Measurements from ENCODE around the gene LARGE1. TPM values are rescaled to one million over a fixed set of nuclear protein-coding genes. Genes with fewer than 3 reads are reported as not detected.

The LARGE1 gene
- total and polyA plus RNA-seq, 2 of the 8 experiments (the other 6 are each of a cell fraction or from before 2014, with no cell fraction given) = 43.7 to 83.0 TPM

DNA sequence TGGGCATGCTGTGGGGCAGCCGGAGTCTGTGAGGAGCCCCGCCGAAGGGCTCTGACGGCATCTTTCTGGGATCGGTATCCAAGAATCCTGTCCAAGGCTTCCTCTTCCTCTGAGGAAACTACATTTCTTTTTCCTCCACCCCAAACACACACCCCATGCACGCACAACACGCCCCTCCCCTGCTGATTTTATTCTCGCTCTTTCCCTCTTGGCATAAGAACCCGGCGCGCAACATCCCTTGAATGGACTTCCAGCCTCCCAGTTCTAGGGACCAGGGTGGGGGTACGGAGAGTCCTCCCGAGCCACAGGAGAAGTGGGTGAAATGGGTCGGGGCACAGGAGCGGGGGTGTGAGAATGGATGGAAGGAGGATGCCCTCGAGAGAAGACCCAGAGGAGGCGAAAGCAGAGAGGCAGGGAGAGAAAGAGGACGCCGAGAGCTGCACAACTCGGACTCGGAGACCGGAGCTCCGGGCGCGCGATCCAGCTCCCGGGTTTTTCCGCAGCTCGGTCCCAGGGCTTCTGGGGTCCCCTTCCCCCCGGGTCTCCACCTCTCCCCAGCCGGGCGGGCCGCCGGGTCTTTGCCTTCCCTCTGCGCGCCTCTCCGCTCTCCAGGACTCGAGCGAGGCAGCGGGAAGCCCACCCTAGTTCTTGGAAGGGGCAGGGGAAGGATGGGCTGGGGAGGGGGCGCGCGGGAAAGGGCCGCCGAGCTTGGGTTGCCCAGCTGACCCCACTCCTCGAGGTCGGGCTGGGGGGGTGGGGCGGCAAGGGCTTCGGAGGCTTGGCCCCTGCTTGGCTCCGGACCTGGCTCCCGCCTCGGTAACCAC, 1.5 kb upstream of the LARGE1 start:
- POLR2A ChIA-PET (ENCODE audit: partially characterized antibody) = interaction anchor here (0.6 to 2.6 kb wide), 14 partner anchors 11 to 184 kb away, joined by 3 to 10 read pairs (median 4); no protein-coding TSS in a partner anchor
- peak overlapping the region; percentile 43 for H2AFZ ChIP-seq (ENCODE audit: low read length)
- TF ChIP-seq ASH2L (IDR thresholded peaks at IDR 0.05; ENCODE audit: low read length) (peak; percentile 38), RFX5 (IDR thresholded peaks at IDR 0.05; ENCODE audit: borderline replicate concordance, low read depth, low read length) (no peak), SIRT6 (IDR thresholded peaks at IDR 0.05; ENCODE audit: low read length) (no peak), RNF2 (IDR thresholded peaks at IDR 0.05; ENCODE audit: borderline replicate concordance, low read depth, low read length, missing control alignments, poor library complexity, severe bottlenecking) (no peak), SP1 (IDR thresholded peaks at IDR 0.05; ENCODE audit: low read depth, low read length) (peak; percentile 96), ZNF274 (IDR thresholded peaks at IDR 0.05; ENCODE audit: borderline replicate concordance, extremely low read depth, low read length) (no peak), NRF1 (IDR thresholded peaks at IDR 0.05; ENCODE audit: low read depth, low read length) (no peak), BACH1 (IDR thresholded peaks at IDR 0.05; ENCODE audit: low read length) (no peak)
- TF ChIP-seq, protein P1, sequence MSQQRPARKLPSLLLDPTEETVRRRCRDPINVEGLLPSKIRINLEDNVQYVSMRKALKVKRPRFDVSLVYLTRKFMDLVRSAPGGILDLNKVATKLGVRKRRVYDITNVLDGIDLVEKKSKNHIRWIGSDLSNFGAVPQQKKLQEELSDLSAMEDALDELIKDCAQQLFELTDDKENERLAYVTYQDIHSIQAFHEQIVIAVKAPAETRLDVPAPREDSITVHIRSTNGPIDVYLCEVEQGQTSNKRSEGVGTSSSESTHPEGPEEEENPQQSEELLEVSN (IDR thresholded peaks at IDR 0.05) = peak; percentile 42; the same call in 1 of the 2 replicates
- TF ChIP-seq, protein P2, sequence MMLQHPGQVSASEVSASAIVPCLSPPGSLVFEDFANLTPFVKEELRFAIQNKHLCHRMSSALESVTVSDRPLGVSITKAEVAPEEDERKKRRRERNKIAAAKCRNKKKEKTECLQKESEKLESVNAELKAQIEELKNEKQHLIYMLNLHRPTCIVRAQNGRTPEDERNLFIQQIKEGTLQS (IDR thresholded peaks at IDR 0.05; ENCODE audit: insufficient read depth, low read depth, low read length) = no peak

More for the DNA sequence above, 1.5 kb upstream of the LARGE1 start:
- H2BK20ac ChIP-seq (ENCODE audit: low read length) = no peak overlapping the region; the same call in 1 of the 2 replicates
- no peaks in the 10 kb centered on the region for H3K9me3 ChIP-seq (ENCODE audit: insufficient read depth in 2 of 2, low read depth in 1 of 2, low read length in 1 of 2)
- H3K14ac ChIP-seq (ENCODE audit: insufficient read length) = no peak overlapping the region
- DNase-seq (ENCODE audit: low read depth in 1 of 2, low spot score in 2 of 2) = peak in 1 of 2 experiments; percentile 92
- peaks cover 7 to 15% (median 10%) of the 10 kb centered on the region in 4 experiments; a peak in 6 of 7 replicates for H3K4me1 ChIP-seq (replicated peaks in 1 of 4; ENCODE audit: control insufficient read depth in 3 of 4, insufficient read depth in 4 of 4, low read length in 3 of 4)
- peak overlapping the region; percentile 93 to 94 for H3K4me2 ChIP-seq (ENCODE audit: insufficient read depth in 1 of 2, low read depth in 2 of 2, low read length in 2 of 2)
- H4K91ac ChIP-seq (replicated peaks; ENCODE audit: insufficient read length, low read length) = peak overlapping the region; percentile 92
- peak overlapping the region; percentile 91; the same call in 1 of the 2 replicates for H3K18ac ChIP-seq (ENCODE audit: extremely low read depth, low read length)
- H3K36me3 ChIP-seq (ENCODE audit: control insufficient read depth in 2 of 4, insufficient read depth in 4 of 4, low read length in 3 of 4) = no peaks in the 10 kb centered on the region
- no peak for FAIRE-seq
- H2AK5ac ChIP-seq (ENCODE audit: low read depth, low read length) = no peak overlapping the region
- peak overlapping the region; percentile 97 for H3K4ac ChIP-seq (replicated peaks; ENCODE audit: insufficient read length, low read depth, low read length)
- CTCF ChIA-PET (ENCODE audit: partially characterized antibody) = interaction anchor here (1.0 to 3.6 kb wide), 14 partner anchors 8 to 402 kb away, joined by 3 to 22 read pairs (median 5); no protein-coding TSS in a partner anchor
- H2BK120ac ChIP-seq (replicated peaks; ENCODE audit: low read depth, low read length) = no peak overlapping the region
- H3K23ac ChIP-seq (ENCODE audit: insufficient read length) = no peak overlapping the region
- peak overlapping the region; percentile 79 for H4K8ac ChIP-seq (ENCODE audit: extremely low read depth, insufficient read depth, low read length)
- H3K23me2 ChIP-seq (ENCODE audit: low read depth, low read length) = peaks cover 27% of the 10 kb centered on the region
- peak overlapping the region; percentile 55 to 95 (median 58) for H3K4me3 ChIP-seq (ENCODE audit: extremely low read depth in 1 of 4, insufficient read depth in 2 of 4, low read depth in 3 of 4, low read length in 4 of 4)
- H3K79me1 ChIP-seq (ENCODE audit: low read depth, low read length) = peaks cover 6% of the 10 kb centered on the region; the same call in 1 of the 2 replicates
- peak overlapping the region; percentile 81 for H4K5ac ChIP-seq (ENCODE audit: insufficient read length, low read depth, low read length)
- H3K27me3 ChIP-seq (replicated peaks in 1 of 4; ENCODE audit: control insufficient read depth in 3 of 4, extremely low read depth in 1 of 4, insufficient read depth in 3 of 4, low read length in 3 of 4) = no peaks in the 10 kb centered on the region; a peak in 1 of 7 replicates
- H3K27ac ChIP-seq (ENCODE audit: low read depth, low read length) = peak overlapping the region; percentile 31
- H3K79me2 ChIP-seq (ENCODE audit: control insufficient read depth in 1 of 2, insufficient read depth in 2 of 2, low read length in 2 of 2) = peaks cover 26 to 35% of the 10 kb centered on the region in 2 experiments
- peaks cover 25 to 28% of the 10 kb centered on the region in 2 experiments for H4K20me1 ChIP-seq (replicated peaks in 1 of 2; ENCODE audit: control insufficient read depth in 1 of 2, insufficient read depth in 2 of 2, low read length in 2 of 2)
- H2BK15ac ChIP-seq (ENCODE audit: low read length) = no peak overlapping the region
- peak overlapping the region; percentile 12; the same call in 1 of the 2 replicates for H2BK12ac ChIP-seq (ENCODE audit: low read depth, low read length)
- peak overlapping the region; percentile 60 for H3K56ac ChIP-seq (replicated peaks; ENCODE audit: insufficient read length, low read depth, low read length)
- WGBS, 2 experiments (ENCODE audit: extremely low coverage in 1 of 2, insufficient coverage in 1 of 2, insufficient read length in 1 of 2, insufficient replicate concordance in 2 of 2, low coverage in 1 of 2, low lambda C conversion rate in 2 of 2, missing lambda C conversion rate in 1 of 2) = 1% methylated on average over 16 of the region's 52 CpGs; no CpG with 5 or more reads in 1 of the 2 experiments
- H2BK5ac ChIP-seq (ENCODE audit: low read depth, low read length) = peak overlapping the region; percentile 98
- peak overlapping the region in 3 of 4 experiments; percentile 55 to 67 (median 63); a peak in 5 of 7 replicates for H3K9ac ChIP-seq (replicated peaks in 1 of 4; ENCODE audit: extremely low read depth in 1 of 4, low read depth in 3 of 4, low read length in 3 of 4)
